Measurements from ENCODE around the gene CFAP107.

CFAP107 gene

GRCh38 chr1:12745992-12746323 lies at the start of gene CFAP107:
Gene CFAP107 (plus strand): TSS chr1:12746200. CDS start chr1:12746431, 231 bp downstream.
- TF ChIP-seq CTCF (IDR thresholded peaks at IDR 0.05; ENCODE audit: low read length, missing control alignments), result no peak
- DNase-seq (ENCODE audit: low read depth), result no peak
- H3K4me3 ChIP-seq (replicated peaks; ENCODE audit: low read depth, low read length), result no peak within 1 kb of the TSS

- no peak for TF ChIP-seq CTCF (IDR thresholded peaks at IDR 0.05; ENCODE audit: low read length, missing control alignments)
- no peak overlapping the region for H3K4me3 ChIP-seq (replicated peaks; ENCODE audit: low read depth, low read length)
- DNase-seq (ENCODE audit: low read depth), result no peak
Measured at GRCh38 chr1:12696658-12697057, 49.3 kb upstream of the CFAP107 start.

- no peak for DNase-seq (ENCODE audit: low read depth)
- no peak for TF ChIP-seq CTCF (IDR thresholded peaks at IDR 0.05; ENCODE audit: low read length, missing control alignments)
- no peak overlapping the region for H3K4me3 ChIP-seq (replicated peaks; ENCODE audit: low read depth, low read length)
Measured at GRCh38 chr1:12697397-12697796, 48.6 kb upstream of the CFAP107 start.

- no peak overlapping the region for H3K4me3 ChIP-seq (replicated peaks; ENCODE audit: low read depth, low read length)
- TF ChIP-seq CTCF (IDR thresholded peaks at IDR 0.05; ENCODE audit: low read length, missing control alignments), result no peak
- DNase-seq (ENCODE audit: low read depth), result no peak
Measured at GRCh38 chr1:12703821-12704451, 42.1 kb upstream of the CFAP107 start.

- DNase-seq (ENCODE audit: low read depth), result no peak
- H3K4me3 ChIP-seq (replicated peaks; ENCODE audit: low read depth, low read length), result no peak overlapping the region
- no peak for TF ChIP-seq CTCF (IDR thresholded peaks at IDR 0.05; ENCODE audit: low read length, missing control alignments)
Measured at GRCh38 chr1:12706061-12706460, 39.9 kb upstream of the CFAP107 start.

- no peak for DNase-seq (ENCODE audit: low read depth)
- no peak overlapping the region for H3K4me3 ChIP-seq (replicated peaks; ENCODE audit: low read depth, low read length)
- no peak for TF ChIP-seq CTCF (IDR thresholded peaks at IDR 0.05; ENCODE audit: low read length, missing control alignments)
Measured at GRCh38 chr1:12708396-12709090, 37.5 kb upstream of the CFAP107 start.

GRCh38 chr1:12709091-12709491 lies 36.9 kb upstream of the CFAP107 start:
- no peak for TF ChIP-seq CTCF (IDR thresholded peaks at IDR 0.05; ENCODE audit: low read length, missing control alignments)
- H3K4me3 ChIP-seq (replicated peaks; ENCODE audit: low read depth, low read length), result no peak overlapping the region
- DNase-seq (ENCODE audit: low read depth), result no peak
